Hepatic stellate cell (primary cell): Measurements from ENCODE around the gene PPP2R2B.
"Not testable (repeated sequence)": the region's sequence is repeated elsewhere in the genome, so short reads cannot be mapped to it uniquely, and the experiment has no call there.

Experiments used
- DNase-seq: peaks from one replicate; pipeline ENCODE4 v3.0.0; 2011; ENCODE audit warnings: low spot score

Gene PPP2R2B

DNA sequence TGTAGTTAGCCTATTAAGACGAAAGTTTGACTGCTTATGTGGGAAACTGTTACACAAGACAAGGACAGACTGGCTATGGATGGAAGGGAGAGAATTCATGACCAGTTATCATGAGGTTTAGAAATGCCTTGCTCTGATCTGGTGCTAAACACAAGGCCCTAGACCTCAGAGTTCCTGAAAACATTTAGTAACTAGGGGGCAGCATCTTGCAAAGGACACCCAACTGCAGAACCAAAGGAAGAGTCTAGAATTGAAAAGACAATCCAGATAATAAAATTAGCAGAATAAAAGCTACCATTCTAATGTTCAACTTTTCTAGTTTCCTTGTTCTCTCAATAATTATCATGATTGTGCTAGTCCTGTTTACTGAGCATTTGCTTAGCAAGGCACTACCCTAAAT lies 232.1 kb downstream of the PPP2R2B start:
- DNase-seq = no peak

DNA sequence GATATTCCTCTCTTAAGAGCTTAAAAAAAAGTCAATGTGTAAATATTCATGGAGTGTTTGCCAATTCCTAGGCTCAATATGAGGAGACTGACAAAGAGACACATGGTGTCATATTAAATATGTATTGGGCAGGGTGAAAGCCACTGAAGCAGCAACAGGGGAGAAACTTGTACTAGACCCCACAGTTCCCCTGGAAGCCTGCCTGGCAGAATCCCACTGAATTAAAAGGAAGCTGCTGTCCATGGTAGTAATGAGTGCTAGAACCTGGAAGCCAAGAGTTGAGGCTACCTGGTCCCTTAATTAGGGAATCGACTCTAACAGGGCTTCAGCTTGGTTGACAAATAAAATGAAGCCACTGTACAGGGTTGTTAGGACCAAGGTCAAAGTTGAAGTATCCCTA lies 233.2 kb downstream of the PPP2R2B start:
- no peak for DNase-seq

DNA sequence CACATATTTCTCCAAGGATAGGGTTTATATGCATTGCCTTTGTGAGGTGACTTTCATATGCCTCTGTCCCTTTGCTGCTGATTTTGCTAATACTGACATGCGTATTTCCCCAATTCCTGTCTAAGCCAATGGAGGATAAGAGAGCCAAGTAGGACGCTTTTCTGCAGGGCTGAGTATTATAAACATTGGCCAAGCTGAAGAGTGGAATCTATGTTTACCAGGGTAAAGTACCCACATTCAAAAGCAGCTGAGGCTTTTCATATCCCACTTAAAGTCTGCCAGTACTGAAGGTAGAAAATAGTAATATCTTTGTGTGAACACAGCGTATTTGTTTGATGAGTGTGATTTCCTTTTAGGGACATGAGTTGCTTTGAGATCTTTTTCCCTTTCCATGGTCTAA lies 233.7 kb downstream of the PPP2R2B start:
- DNase-seq = no peak

DNA sequence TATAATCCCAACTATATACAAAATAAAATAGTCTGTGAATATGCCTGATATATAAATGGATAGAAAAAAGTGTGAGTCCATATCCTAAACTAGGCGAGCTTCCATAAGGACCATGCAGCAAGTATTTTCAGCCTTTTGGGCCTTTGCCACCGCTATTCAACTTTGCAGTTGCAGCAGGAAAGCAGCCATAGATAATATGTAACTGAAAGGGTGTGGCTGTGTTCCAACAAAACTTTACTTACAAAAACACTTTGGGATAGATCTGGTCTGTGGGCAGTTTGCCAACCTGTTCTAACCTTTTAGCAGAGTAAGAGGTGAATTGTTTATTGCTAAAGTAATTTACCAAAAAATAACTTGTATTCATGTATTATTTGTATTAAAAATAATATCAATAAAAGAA lies 234.8 kb downstream of the PPP2R2B start:
- no peak for DNase-seq

DNA sequence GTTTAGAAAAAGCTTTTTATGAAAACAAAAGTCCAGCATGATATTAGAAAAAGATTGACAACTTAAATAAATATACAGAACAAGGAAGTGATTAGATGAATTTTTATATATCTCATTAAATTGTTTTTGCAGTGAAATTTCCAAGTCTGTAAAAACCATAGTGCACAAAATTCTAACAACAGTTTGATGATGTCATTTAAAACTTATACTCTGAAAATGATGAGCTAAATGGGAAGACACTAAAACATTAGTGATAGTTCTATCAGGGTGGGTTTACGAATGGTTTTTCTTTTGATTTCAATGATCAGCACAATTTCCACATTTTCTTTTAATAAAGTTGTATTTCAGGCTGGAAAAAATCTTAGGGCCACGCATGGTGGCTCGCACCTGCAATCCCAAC lies 236.1 kb downstream of the PPP2R2B start:
- DNase-seq = no peak

DNA sequence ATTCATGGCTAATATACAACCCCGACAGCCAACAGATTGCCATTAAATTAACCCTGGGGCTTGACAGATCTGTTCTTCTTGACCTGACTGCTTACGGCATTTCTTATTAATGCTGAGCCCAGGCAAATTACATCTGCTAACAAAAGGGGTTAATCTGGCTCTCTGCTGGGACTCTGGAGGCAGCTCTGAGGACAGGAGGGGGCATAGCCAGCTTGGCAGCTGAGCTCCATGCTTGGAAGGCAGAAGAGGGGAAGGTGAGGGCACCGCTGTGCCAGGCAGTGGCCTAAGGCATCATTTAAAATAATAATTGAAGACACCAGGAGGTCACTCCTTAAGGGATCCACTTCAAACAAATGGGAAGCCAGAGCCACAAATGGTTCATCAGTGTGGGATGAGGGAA lies 236.6 kb downstream of the PPP2R2B start:
- DNase-seq = no peak

DNA sequence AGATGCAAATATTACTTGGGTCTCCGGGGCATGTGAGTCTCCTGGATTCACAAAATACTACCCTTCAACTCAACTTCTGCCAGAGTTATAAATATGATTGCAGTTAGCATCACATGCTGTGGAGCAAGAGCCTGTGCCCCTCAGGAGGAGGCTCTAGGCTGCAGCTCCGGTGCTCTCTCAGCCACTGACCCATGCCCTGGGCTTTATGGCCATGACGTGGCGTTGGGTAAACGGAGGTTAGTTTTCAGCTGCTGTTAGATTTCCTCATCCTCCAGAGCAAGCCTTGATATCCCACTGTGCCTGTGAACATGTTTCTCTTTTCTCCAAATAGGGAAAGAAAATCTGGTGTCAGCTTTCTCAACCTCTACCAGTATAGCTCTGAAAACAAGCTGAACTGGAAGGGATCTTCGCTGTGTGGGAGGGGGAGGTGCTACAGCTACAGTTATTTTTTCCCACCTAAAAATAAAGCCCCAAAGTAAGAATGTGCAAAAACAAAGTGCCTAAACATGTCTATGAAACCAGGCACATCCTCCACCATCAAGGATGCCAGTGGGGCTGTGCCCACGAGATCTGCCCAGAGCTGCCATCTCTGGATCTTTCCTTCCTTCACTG lies 238.2 kb downstream of the PPP2R2B start:
- no peak for DNase-seq

DNA sequence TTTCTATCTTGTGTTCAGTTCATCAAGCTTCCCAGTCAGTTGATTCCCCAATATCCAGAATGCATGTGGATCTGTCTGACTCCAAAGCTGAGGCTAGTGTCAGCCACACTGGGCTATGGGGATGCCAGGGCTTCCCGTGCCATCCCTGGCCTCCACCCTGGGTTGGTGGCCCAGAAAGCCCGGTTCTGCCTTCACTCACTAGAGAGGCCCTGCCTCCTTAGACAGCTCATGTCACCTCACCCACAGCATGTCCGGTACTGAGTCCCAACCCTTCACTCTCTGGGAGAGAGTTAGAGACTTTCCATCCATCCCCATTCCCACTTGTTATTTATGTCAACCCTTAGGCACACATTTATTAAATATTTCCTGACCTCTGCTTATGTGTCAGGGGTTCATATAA lies 243.1 kb downstream of the PPP2R2B start:
- DNase-seq = no peak

DNA sequence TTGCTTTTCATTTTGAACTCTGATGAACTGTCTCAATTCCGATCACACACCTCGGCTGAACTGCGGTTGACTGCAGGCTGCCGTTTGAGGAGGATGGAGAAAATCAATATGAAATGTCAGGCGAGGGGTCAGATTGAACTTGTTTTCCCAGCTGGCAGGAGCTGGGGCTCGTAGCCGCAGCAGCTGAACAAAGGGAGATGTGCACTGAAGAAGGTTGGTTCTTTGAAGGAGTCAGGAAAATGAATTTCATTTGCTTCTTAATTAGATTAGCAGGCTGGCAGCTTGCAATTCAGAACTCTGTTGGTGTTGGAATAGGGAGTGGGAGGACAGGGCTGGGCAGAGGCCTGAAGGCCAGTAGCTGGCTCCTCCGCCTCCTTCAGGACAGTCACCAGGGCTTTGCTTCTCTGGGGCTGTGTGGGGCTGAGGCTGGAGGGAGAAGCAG lies 245.2 kb downstream of the PPP2R2B start:
- DNase-seq = no peak

DNA sequence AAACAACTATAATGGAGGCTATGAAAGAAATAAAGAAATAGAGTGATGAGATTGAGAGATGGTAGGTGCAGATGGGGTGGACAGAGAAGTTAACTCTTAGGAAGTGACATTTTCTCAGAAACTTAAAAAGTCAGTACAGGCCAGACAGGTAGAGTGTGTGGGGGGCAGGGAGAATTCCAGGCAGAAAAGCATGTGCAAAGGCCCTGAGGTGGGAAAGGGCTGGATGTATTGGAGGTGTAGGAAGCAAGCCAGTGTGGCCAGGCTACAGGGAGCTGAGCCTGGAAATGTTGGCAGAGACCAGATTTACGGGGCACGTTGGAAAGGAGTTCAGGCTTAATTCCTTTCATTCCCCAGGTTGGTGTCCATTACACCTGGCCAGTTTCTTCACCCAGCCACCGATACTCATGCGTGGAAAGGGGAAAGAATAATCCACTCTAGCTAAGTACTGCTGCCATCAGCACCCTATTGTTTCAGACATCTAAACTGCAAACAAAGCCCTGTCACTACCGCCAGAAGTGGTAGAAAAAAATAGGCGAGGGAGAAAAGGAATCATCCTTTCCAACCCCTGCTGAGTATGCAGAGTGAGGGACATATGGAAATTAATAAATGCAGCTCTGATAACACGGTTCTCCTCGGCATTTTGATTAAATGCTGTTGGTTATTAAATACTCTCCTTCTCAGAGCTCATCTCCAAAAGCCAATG lies 245.8 kb downstream of the PPP2R2B start:
- DNase-seq = no peak

DNA sequence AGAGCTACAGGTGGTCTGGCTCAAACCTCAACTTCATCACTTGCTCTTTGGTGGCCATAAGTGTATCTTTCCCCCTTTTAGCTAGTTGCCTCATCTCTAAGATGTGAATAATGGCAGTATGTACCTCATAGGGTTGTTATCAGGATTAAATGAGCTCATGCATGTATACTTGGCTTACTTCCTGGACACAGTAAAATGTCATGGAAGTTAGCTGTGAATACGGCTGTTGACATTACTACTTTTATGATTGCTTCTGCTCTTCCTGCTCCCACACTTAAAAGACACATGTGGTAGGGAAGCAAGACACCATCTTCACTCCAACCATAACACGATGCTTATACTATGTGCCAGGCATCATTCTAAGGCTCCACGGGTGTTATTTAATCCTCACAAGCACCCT lies 248.1 kb downstream of the PPP2R2B start:
- DNase-seq = no peak

DNA sequence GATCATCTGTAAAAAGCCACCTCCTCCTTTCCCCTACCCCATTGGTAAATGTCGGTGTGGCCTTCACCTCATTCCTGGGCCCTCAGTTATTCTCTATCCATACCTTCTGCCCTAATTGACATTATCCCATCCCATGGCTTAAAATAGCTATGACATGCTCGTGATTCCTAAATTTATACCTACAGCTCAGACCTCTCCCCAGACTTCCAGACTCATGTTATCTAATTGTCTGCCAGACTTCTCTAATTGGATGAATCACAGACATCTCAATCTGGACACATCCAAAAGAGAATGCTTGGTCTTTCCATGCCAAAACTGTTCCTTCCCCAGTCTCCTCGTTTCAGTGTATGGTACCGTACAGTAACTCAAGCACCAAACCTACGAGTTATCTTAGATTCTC lies 249.6 kb downstream of the PPP2R2B start:
- DNase-seq = no peak

DNA sequence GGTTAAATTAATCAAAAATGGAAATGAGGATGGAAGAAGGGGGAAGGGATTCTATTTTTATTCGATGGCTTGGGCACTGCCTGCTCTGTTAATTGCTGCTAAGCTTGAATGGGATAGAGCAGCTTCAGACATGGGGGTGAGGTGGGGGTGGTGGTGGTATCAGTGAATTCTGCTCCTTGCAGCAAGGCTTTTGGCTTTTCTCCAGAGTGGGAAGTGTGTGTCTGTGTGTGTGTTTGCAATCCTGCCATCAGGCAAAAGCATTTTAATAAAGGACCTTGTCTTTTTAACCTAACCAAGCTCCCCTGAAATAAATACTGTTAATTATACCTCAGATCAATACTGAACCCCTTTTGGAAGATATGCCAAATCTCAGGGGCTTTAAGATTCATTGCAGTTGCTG lies 251.6 kb downstream of the PPP2R2B start:
- no peak for DNase-seq

DNA sequence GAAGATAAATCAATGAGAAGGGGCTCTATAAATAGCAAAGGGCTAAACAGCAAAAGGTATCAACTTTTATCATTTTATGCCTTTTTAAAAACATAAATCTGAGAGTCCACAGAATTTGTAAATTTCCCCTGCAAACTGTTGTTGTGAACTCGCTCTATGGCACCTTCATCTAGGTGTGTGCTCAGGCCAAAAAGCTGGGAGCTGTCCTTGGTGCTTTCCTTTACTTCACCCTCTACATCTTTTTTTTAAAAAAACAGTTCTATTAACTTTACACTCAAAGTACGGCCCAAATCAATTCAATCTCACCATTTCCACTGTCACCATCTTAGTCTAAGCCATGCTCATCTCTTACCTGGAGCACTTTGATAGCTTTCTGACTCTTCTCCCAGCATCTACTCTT lies 254.4 kb downstream of the PPP2R2B start:
- no peak for DNase-seq

DNA sequence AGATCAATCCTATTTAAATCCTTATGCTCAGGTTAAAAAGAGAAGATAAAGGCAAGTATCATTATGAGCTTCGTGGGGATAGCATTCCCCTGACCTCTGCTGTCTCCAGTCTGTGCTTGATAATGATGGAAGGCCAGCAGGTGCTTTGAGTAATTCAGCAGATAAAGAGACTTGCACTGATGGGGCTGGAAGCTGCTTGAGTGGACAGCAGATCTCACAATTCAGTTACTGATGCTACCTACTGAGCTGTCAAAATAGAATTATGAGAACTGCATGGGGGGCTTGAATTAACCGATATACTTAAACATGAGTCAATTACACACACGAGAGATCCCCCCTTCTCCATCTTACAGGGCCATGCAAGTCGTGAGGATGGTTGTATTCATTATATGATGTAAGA lies 254.9 kb downstream of the PPP2R2B start:
- no peak for DNase-seq

DNA sequence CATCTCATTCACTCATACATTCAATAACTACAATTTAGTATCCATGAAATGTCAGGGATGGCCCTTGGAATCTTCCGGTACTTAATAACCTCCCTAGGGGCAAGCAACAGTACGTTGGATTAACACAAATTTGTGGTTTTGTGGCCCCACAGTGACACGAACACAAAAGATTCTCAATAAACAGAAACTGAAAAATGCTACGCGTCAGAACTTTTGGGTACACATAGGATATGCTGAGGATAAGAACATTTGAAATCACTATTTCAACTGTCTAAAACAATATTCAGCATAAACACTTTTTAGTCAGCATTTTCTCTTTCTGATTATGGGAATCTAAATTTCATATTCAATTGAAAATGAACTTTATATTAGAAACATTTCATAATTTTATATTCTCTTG lies 255.5 kb downstream of the PPP2R2B start:
- no peak for DNase-seq

DNA sequence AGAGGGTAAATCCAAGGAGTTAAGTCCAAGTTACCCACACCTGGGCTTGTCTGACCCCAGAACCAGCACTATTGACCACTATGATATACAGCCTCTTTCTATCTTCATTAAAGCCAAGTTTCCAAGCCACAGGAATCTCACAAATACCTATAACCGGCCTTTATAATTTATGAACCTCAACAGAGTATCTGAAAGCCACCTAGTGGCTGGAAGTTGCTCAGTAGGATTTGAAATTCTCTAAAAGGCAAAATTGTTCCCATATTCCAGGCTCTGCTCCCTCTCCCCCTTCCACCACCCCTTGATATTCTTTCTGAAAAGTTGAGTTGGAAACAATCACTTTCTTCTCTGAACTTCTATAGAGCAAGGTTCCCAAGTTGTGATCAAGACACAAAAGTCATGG lies 256.2 kb downstream of the PPP2R2B start:
- DNase-seq = no peak

DNA sequence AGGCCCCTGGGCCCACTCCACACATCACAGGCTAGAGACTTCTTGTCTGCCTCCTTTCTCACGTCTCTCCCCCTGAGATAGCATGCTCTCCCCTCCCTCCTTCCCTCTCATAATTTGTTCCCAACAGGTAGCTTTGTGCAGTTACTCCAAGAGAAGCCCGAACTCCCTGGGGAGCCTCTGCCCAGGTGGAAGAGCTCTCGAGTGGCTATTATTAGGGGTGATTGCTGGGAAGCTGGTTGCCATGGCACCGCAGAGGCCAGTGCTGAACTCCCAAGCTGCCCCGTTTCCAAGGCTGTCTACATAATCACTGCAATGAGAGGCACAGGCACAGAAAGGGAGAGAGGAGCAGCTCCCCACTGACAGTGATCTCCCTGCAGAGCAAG lies 257.9 kb downstream of the PPP2R2B start:
- no peak for DNase-seq

DNA sequence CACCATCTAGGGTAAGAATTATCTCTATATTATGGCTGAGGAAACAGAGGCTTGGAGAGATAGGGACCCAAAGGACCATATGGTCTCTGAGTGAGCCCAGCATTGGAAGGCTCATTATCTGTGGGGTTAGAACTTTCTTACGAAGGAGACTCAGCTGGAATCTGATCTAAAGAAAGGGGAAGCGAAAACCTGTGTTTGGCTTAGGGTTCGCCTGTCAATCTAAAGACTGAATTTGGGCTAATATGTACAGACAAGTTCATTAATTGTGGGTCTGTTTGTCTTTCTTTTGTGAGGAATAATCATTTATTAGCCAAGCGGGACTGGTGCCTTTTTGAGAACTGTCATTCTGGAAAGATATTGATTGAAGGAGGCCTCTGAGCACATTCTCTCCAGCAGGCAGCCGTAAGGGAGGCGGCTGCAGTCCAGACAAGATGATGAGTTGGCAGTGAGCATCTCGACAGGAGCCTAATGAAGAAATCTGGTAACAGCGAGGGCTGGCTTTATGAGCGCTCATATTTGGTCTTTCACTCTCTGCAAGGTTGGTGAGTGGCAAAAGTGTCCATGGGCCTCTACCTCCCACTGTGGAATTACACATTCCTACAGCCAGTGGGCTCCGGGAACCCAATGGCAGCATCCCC lies 258.4 kb downstream of the PPP2R2B start:
- DNase-seq = no peak

DNA sequence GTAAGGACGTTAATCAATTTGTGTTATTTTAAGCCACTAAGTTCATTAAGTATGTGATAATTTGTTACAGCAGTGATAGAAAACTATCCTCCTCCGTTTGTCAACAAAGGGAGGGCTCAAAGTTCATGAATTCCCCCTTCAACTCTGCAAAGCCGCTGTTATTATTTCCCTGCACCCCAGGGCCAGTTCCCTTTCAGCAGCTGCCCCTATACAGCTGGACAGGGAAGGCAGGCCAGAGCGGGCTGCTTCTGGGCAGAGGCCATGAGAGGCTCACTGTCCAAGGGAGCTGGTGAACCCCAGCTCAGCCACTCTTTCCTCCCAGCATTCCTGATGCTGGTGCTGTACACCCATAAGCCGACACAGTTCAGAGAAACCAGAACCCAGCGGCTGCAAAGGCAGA lies 260.1 kb downstream of the PPP2R2B start:
- DNase-seq = no peak

DNA sequence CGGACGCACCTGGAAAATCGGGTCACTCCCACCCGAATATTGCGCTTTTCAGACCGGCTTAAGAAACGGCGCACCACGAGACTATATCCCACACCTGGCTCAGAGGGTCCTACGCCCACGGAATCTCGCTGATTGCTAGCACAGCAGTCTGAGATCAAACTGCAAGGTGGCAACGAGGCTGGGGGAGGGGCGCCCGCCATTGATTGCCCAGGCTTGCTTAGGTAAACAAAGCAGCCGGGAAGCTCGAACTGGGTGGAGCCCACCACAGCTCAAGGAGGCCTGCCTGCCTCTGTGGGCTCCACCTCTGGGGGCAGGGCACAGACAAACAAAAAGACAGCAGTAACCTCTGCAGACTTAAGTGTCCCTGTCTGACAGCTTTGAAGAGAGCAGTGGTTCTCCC lies 268.8 kb downstream of the PPP2R2B start:
- not testable (repeated sequence) for DNase-seq

DNA sequence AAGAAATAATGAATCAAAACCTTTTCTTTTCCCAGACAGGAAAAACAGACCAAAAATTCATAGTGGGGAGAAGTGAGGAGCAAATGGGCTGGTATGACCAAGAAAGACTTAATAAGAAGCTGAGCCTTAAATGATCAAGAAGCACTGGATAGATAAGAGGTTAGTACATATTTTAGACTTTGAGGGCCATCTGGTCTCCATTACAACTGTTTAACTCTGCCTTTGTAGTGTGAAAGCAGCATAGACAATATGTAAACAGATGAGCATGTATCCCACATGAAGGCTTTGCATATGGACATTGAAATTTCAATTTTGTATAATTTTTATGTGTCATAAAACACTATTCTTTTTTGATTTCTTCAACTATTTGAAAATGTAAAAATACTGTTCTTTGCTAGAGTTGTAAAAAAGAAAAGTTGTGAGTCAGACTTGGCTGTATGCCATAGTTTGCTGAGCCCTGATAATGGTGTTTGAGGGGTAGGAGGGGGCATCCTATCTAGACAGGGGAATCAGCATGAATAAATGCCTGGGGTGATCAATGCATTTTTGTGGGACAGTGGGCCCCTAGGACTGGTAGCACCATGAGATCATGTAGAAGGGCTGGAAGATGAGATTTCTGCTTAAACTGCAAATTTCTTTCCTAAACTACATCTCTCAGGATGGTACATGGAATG lies 270.8 kb downstream of the PPP2R2B start:
- no peak for DNase-seq

DNA sequence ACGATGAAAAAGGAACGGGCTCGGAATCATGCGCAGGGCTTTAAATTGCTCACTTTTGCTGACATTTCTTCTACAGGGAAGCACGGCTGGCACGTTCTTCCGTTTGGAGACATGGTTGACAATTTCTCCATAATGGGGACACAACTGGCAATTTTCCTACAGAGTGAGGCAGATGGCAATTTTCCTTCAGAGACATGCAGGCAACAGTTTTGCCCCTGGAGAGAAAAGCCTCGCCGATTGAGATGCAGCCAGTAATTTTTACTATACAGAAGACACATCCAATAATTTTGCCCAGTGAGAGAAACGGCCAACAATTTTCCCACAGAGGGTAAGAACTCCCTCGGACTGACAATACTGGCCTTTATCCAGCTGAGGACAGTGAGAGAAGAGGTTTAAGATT lies 271.7 kb downstream of the PPP2R2B start:
- DNase-seq = no peak
